Lower leg skin (tissue), 3 donors: ENCODE data around the gene ACOT4.
"Not testable (repeated sequence)": the region's sequence is repeated elsewhere in the genome, so short reads cannot be mapped to it uniquely, and the experiment has no call there.

ENCODE experiments used
- CTCF ChIP-seq, 3 donors: fragments of 450-650 bp; IDR thresholded peaks; one replicate each; pipeline ENCODE4 v1.5.1; 2016; ENCODE audit warnings: antibody characterized with exemption in 3 of 3, mild to moderate bottlenecking in 3 of 3, moderate library complexity in 2 of 3
- POLR2A ChIP-seq, 2 donors: fragments of 450-650 bp; IDR thresholded peaks; one replicate each; pipeline ENCODE4 v1.6.1; 2016 to 2017; ENCODE audit warnings: antibody characterized with exemption in 2 of 2, mild to moderate bottlenecking in 1 of 2, moderate library complexity in 1 of 2

- not testable (repeated sequence) for TF ChIP-seq CTCF, POLR2A (IDR thresholded peaks at IDR 0.05)
These were observed 1.0 kb upstream of the ACOT4 start for GRCh38 chr14:73590673-73591004.
